HG03575 (cell line): ENCODE measurements around the gene RHEB.
"Not testable (repeated sequence)": the region's sequence is repeated elsewhere in the genome, so short reads cannot be mapped to it uniquely, and the experiment has no call there.

ENCODE experiments used
- ATAC-seq: cut with Tn5 transposase; IDR thresholded peaks from one replicate; pipeline ENCODE4 v1.9.1; 2021; ENCODE audit not compliant: unreplicated experiment, insufficient number of reproducible peaks, low FRiP score; ENCODE audit errors: extremely low read depth

The RHEB gene

GRCh38 chr7:151537818-151538561 is 18.3 kb upstream of the RHEB start:
- ATAC-seq = no peak

- not testable (repeated sequence) for ATAC-seq
Observed at GRCh38 chr7:151536178-151536577, 16.5 kb upstream of the RHEB start.

GRCh38 chr7:151529842-151530241 is 10.1 kb upstream of the RHEB start:
- ATAC-seq = no peak

- no peak for ATAC-seq
Observed at GRCh38 chr7:151524845-151525244, 5.2 kb upstream of the RHEB start.

- ATAC-seq = no peak
Observed at GRCh38 chr7:151524331-151524730, 4.6 kb upstream of the RHEB start.

GRCh38 chr7:151520419-151521261 is 945 bp upstream of the RHEB start:
- ATAC-seq = no peak

- ATAC-seq = peak; percentile 8
Observed at GRCh38 chr7:151518947-151519764, 539 bp downstream of the RHEB start.

- ATAC-seq = no peak
Observed at GRCh38 chr7:151518105-151518946, 1.4 kb downstream of the RHEB start.

GRCh38 chr7:151517601-151518104 is 2.0 kb downstream of the RHEB start:
- ATAC-seq = no peak

- ATAC-seq = no peak
Observed at GRCh38 chr7:151515276-151515565, 4.5 kb downstream of the RHEB start.

GRCh38 chr7:151514461-151515275 is 5.0 kb downstream of the RHEB start:
- no peak for ATAC-seq

- ATAC-seq = no peak
Observed at GRCh38 chr7:151513133-151513532, 6.6 kb downstream of the RHEB start.

GRCh38 chr7:151512353-151512752 is 7.3 kb downstream of the RHEB start:
- ATAC-seq = no peak

GRCh38 chr7:151511946-151512345 is 7.7 kb downstream of the RHEB start:
- no peak for ATAC-seq

GRCh38 chr7:151511270-151511669 is 8.4 kb downstream of the RHEB start:
- ATAC-seq = no peak

GRCh38 chr7:151509670-151510333 is 9.9 kb downstream of the RHEB start:
- ATAC-seq = no peak

- no peak for ATAC-seq
Observed at GRCh38 chr7:151508991-151509390, 10.7 kb downstream of the RHEB start.
